GM18951 (cell line): ENCODE data around the gene GNB5.
"Not testable (repeated sequence)": the region's sequence is repeated elsewhere in the genome, so short reads cannot be mapped to it uniquely, and the experiment has no call there.

ENCODE experiments used
- POLR2A ChIP-seq: IDR thresholded peaks from 4 replicates; pipeline ENCODE4 v1.6.1; 2011; ENCODE audit warnings: mild to moderate bottlenecking; ENCODE audit not compliant: insufficient read length, insufficient read depth; ENCODE audit errors: extremely low read depth
- in situ Hi-C: fragments of 300-500 bp; cut with MboI; formaldehyde crosslinking; loops from one replicate; pipeline ENCODE4 v1.12.0; 2022; ENCODE audit warnings: low sequenced_read_pairs, mixed read lengths, inconsistent platforms; ENCODE audit not compliant: unreplicated experiment

The GNB5 gene

GRCh38 chr15:52191207-52191606 is at the start of gene GNB5:
GNB5 (minus strand) TSS chr15:52191392; CDS start chr15:52184676, 6,716 bp downstream.
- TF ChIP-seq POLR2A: no peak
- in situ Hi-C loops: no loop called here

- in situ Hi-C loops: no loop called here
- no peak for TF ChIP-seq POLR2A
Observed at GRCh38 chr15:52240166-52240565, 49.0 kb upstream of the GNB5 start.

- in situ Hi-C loops: not testable (repeated sequence)
Observed at GRCh38 chr15:52238989-52239525, 47.9 kb upstream of the GNB5 start.

- TF ChIP-seq POLR2A: no peak
- in situ Hi-C loops: no loop called here
Observed at GRCh38 chr15:52238149-52238548, 47.0 kb upstream of the GNB5 start.

GRCh38 chr15:52236013-52236412 is 44.8 kb upstream of the GNB5 start:
- TF ChIP-seq POLR2A: no peak
- in situ Hi-C loops: no loop called here

- TF ChIP-seq POLR2A: peak; percentile 41
- in situ Hi-C loops: no loop called here
Observed at GRCh38 chr15:52234596-52235541, 43.7 kb upstream of the GNB5 start.

- in situ Hi-C loops: no loop called here
- no peak for TF ChIP-seq POLR2A
Observed at GRCh38 chr15:52233405-52233804, 42.2 kb upstream of the GNB5 start.

- in situ Hi-C loops: no loop called here
- TF ChIP-seq POLR2A: no peak
Observed at GRCh38 chr15:52232327-52232726, 41.1 kb upstream of the GNB5 start.

- no peak for TF ChIP-seq POLR2A
- in situ Hi-C loops: no loop called here
Observed at GRCh38 chr15:52230073-52230472, 38.9 kb upstream of the GNB5 start.

GRCh38 chr15:52228921-52229320 is 37.7 kb upstream of the GNB5 start:
- TF ChIP-seq POLR2A: no peak
- in situ Hi-C loops: no loop called here

GRCh38 chr15:52227456-52227855 is 36.3 kb upstream of the GNB5 start:
- in situ Hi-C loops: no loop called here
- no peak for TF ChIP-seq POLR2A

GRCh38 chr15:52225230-52225629 is 34.0 kb upstream of the GNB5 start:
- no peak for TF ChIP-seq POLR2A
- in situ Hi-C loops: no loop called here

- TF ChIP-seq POLR2A: no peak
- in situ Hi-C loops: no loop called here
Observed at GRCh38 chr15:52224211-52224610, 33.0 kb upstream of the GNB5 start.

GRCh38 chr15:52221730-52222129 is 30.5 kb upstream of the GNB5 start:
- in situ Hi-C loops: no loop called here

More at GRCh38 chr15:52221730-52222129, 30.5 kb upstream of the GNB5 start:
- TF ChIP-seq POLR2A: no peak
